Mesendoderm (in vitro differentiated cells): Measurements from ENCODE around the gene XYLB.

Source experiments
- DNase-seq: peaks from one replicate; pipeline ENCODE4 v3.0.0; 2013
- H2AK5ac ChIP-seq: 2 replicates; pipeline ENCODE4 v1.6.1; 2013; ENCODE audit warnings: low read length, inconsistent platforms
- H2BK120ac ChIP-seq: 2 replicates; pipeline ENCODE4 v1.6.1; 2013; ENCODE audit warnings: low read depth, mild to moderate bottlenecking, low read length, moderate library complexity, mixed read lengths
- H2BK15ac ChIP-seq: replicated peaks from 2 replicates; pipeline ENCODE4 v1.6.1; 2013; ENCODE audit warnings: low read depth, mild to moderate bottlenecking, moderate library complexity
- H2BK5ac ChIP-seq: 2 replicates; pipeline ENCODE4 v1.6.1; 2013; ENCODE audit warnings: low read length, inconsistent platforms
- H3K18ac ChIP-seq: 2 replicates; pipeline ENCODE4 v1.6.1; 2013; ENCODE audit warnings: mild to moderate bottlenecking, low read length, mixed read lengths
- H3K23ac ChIP-seq: one replicate; pipeline ENCODE4 v1.6.1; 2013; ENCODE audit warnings: low read length
- H3K27ac ChIP-seq: 2 replicates; pipeline ENCODE4 v1.5.1; 2013; ENCODE audit warnings: low read depth, mild to moderate bottlenecking, inconsistent platforms, low read length, moderate library complexity
- H3K27me3 ChIP-seq: 2 replicates; pipeline ENCODE4 v1.6.1; 2013; ENCODE audit warnings: low read length, control low read depth, mild to moderate bottlenecking, inconsistent platforms; ENCODE audit not compliant: insufficient read depth, poor library complexity
- H3K36me3 ChIP-seq: 2 replicates; pipeline ENCODE4 v1.6.1; 2013; ENCODE audit warnings: low read length, inconsistent platforms; ENCODE audit not compliant: control insufficient read depth, insufficient read depth
- H3K4ac ChIP-seq: one replicate; pipeline ENCODE4 v1.6.1; 2013; ENCODE audit warnings: low read depth, mild to moderate bottlenecking, low read length, moderate library complexity
- H3K4me1 ChIP-seq: 2 replicates; pipeline ENCODE4 v1.6.1; 2013; ENCODE audit warnings: low read depth, low read length, inconsistent platforms; ENCODE audit not compliant: control insufficient read depth
- H3K4me2 ChIP-seq: 2 replicates; pipeline ENCODE4 v1.6.1; 2013; ENCODE audit warnings: low read length
- H3K4me3 ChIP-seq: 2 replicates; pipeline ENCODE4 v1.5.1; 2013; ENCODE audit warnings: mild to moderate bottlenecking, low read length
- H3K56ac ChIP-seq: one replicate; pipeline ENCODE4 v1.6.1; 2013; ENCODE audit warnings: low read length
- H3K79me1 ChIP-seq: 2 replicates; pipeline ENCODE4 v1.6.1; 2013; ENCODE audit warnings: low read length, inconsistent platforms
- H3K79me2 ChIP-seq: 2 replicates; pipeline ENCODE4 v1.6.1; 2013; ENCODE audit warnings: mild to moderate bottlenecking, low read length; ENCODE audit not compliant: control insufficient read depth, insufficient read depth
- H3K9ac ChIP-seq: 2 replicates; pipeline ENCODE4 v1.6.1; 2013; ENCODE audit warnings: low read length, inconsistent platforms
- H4K5ac ChIP-seq: one replicate; pipeline ENCODE4 v1.6.1; 2013; ENCODE audit warnings: low read length
- H4K8ac ChIP-seq: one replicate; pipeline ENCODE4 v1.6.1; 2013; ENCODE audit warnings: low read depth, mild to moderate bottlenecking, control low read depth, low read length, moderate library complexity
- WGBS: extraction: QIAGEN DNeasy Blood & Tissue Kit; methylation state at CpG from one replicate; pipeline ENCODE4 v1.1.7; 2013; ENCODE audit warnings: low lambda C conversion rate, missing lambda C conversion rate; ENCODE audit not compliant: insufficient coverage; ENCODE audit errors: extremely low coverage; 5-methylcytosine and 5-hydroxymethylcytosine counted together

The XYLB gene

DNA sequence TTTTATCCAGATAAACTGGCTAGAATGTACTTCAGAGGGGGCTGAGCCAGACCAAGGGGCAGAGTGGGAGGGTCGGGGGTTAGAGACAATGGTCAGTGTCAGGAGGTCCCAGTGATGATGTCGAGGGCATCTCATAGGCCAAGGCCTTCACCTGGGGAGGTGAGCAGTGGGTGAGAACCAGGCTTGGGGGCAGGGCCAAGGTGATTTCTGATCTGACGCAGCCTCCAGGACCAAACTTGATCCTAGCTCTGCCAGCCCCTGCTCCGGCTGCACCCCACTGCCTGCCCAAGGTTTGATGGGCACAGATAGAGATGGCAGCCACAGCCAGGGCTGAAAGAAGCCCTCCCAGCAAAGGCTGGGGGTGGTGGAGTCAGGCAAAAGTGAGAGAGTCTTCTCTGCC is 14.9 kb downstream of the XYLB start:
- Histone ChIP-seq H3K4me3 (no peak overlapping the region), H3K23ac (no peak overlapping the region), H3K4me2 (no peak overlapping the region), H3K79me2 (no peaks in the 10 kb centered on the region), H3K36me3 (no peaks in the 10 kb centered on the region), H3K9ac (no peak overlapping the region), H3K4ac (no peak overlapping the region), H4K8ac (no peak overlapping the region), H3K56ac (no peak overlapping the region), H2BK5ac (no peak overlapping the region), H3K79me1 (no peaks in the 10 kb centered on the region), H3K27me3 (no peaks in the 10 kb centered on the region), H2AK5ac (no peak overlapping the region), H3K27ac (no peak overlapping the region), H3K4me1 (no peaks in the 10 kb centered on the region), H3K18ac (no peak overlapping the region), H4K5ac (no peak overlapping the region), H2BK120ac (no peak overlapping the region), H2BK15ac (no peak overlapping the region)
- no peak for DNase-seq
- no CpG with 5 or more reads among the region's 4 CpGs for WGBS

DNA sequence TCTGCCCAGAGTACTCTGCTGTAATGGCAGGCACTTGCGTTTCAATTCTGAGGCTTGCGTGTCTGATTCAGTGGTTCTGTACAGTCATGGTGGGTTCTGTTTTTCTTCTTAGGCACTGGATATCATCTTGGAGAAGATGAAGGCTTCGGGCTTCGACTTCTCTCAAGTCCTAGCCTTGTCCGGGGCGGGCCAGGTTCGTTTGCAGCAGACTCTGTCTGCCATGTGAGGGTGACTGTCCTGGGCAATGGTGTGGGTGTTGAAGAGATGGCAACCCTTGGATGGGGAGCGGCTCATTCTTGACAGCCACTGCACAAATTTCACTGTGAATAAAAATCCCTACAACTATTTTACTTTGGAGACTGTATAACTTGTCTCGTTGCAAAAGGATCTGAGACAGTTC is 16.2 kb downstream of the XYLB start:
- H3K79me1 ChIP-seq = no peaks in the 10 kb centered on the region
- H3K27me3 ChIP-seq = no peaks in the 10 kb centered on the region
- no peak overlapping the region for H3K4ac ChIP-seq
- no peak overlapping the region for H4K8ac ChIP-seq
- no peaks in the 10 kb centered on the region for H3K79me2 ChIP-seq
- WGBS = no CpG with 5 or more reads among the region's 9 CpGs
- H3K9ac ChIP-seq = no peak overlapping the region
- H3K27ac ChIP-seq = no peak overlapping the region
- H2AK5ac ChIP-seq = no peak overlapping the region
- H4K5ac ChIP-seq = no peak overlapping the region
- DNase-seq = no peak
- H3K36me3 ChIP-seq = no peaks in the 10 kb centered on the region
- no peak overlapping the region for H3K4me3 ChIP-seq
- H3K4me1 ChIP-seq = no peaks in the 10 kb centered on the region
- H3K4me2 ChIP-seq = no peak overlapping the region
- H2BK15ac ChIP-seq = no peak overlapping the region
- H3K56ac ChIP-seq = no peak overlapping the region
- no peak overlapping the region for H3K18ac ChIP-seq
- H3K23ac ChIP-seq = no peak overlapping the region
- no peak overlapping the region for H2BK5ac ChIP-seq
- no peak overlapping the region for H2BK120ac ChIP-seq

DNA sequence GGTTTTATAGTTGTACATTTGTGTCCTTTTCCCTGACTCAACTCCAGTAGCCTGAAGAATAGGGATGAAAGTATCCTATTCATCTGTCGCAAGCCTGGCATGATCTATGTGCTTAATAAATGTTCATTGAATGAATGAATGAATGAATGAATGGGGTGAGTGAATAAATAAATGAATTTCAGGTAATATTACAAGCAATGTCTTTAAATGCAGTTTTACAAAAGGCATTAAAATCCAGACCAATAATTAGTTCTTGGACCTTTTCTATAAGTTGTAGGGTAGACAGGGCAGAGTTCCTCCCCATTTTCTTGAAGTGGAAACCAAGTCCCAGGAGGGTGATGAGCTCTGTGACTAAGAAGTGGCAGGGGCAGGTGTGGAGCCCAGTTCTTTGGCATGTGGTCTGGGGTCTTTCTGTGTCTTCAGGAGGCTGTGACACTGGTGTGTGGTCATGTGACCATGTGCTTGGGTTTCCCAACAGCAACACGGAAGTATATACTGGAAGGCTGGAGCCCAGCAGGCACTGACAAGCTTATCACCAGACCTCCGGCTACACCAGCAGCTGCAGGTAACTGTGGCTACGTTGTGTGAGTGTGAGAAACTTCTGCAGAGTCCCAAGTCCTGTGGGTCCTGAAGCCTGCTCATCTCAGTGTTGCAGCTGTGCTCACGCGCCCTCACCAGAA is 18.3 kb downstream of the XYLB start:
- Histone ChIP-seq H3K56ac (no peak overlapping the region), H2BK5ac (no peak overlapping the region), H2BK120ac (no peak overlapping the region), H3K27ac (no peak overlapping the region), H3K4me2 (no peak overlapping the region), H3K18ac (no peak overlapping the region), H3K79me2 (no peaks in the 10 kb centered on the region), H3K4me1 (no peaks in the 10 kb centered on the region), H4K8ac (no peak overlapping the region), H3K4me3 (no peak overlapping the region), H4K5ac (no peak overlapping the region), H3K79me1 (no peaks in the 10 kb centered on the region), H2AK5ac (no peak overlapping the region), H3K23ac (no peak overlapping the region), H2BK15ac (no peak overlapping the region), H3K36me3 (no peaks in the 10 kb centered on the region), H3K4ac (no peak overlapping the region), H3K27me3 (no peaks in the 10 kb centered on the region), H3K9ac (no peak overlapping the region)
- DNase-seq = no peak
- WGBS = no CpG with 5 or more reads among the region's 6 CpGs

DNA sequence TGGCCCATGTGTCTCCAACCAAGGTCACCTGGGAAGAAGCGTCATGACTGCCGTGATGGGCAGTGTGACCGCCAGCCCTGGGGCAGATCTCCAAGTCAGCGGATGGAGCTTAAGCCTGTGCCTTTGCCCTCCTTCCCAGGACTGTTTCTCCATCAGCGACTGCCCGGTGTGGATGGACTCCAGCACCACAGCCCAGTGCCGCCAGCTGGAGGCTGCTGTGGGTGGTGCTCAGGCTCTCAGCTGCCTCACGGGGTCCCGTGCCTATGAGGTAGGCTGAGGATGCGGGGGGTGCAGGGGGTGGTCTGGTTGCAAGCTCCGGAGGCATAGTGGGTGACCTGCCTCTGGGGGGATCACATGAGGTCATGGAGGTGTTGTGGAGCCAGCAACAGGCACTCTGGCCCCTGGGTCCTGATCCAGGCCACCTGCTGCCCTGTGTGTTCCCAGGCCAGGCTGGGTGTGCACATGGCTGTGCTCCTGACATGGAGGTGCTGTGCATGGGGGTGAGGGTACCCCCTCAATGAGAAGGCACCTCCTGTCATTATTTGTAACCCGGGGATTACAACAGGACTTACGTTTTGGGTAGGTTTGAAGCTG is 19.0 kb downstream of the XYLB start:
- H2BK120ac ChIP-seq = no peak overlapping the region
- H4K8ac ChIP-seq = no peak overlapping the region
- no peaks in the 10 kb centered on the region for H3K79me1 ChIP-seq
- no peak overlapping the region for H4K5ac ChIP-seq
- H2AK5ac ChIP-seq = no peak overlapping the region
- H3K27me3 ChIP-seq = no peaks in the 10 kb centered on the region
- no peak overlapping the region for H2BK5ac ChIP-seq
- no CpG with 5 or more reads among the region's 13 CpGs for WGBS
- H3K18ac ChIP-seq = no peak overlapping the region
- no peaks in the 10 kb centered on the region for H3K36me3 ChIP-seq
- H3K4ac ChIP-seq = no peak overlapping the region
- no peak overlapping the region for H3K27ac ChIP-seq
- H3K56ac ChIP-seq = no peak overlapping the region
- no peak overlapping the region for H2BK15ac ChIP-seq
- no peak overlapping the region for H3K4me3 ChIP-seq
- no peak overlapping the region for H3K9ac ChIP-seq
- H3K23ac ChIP-seq = no peak overlapping the region
- DNase-seq = no peak
- no peaks in the 10 kb centered on the region for H3K4me1 ChIP-seq
- H3K4me2 ChIP-seq = no peak overlapping the region
- no peaks in the 10 kb centered on the region for H3K79me2 ChIP-seq

DNA sequence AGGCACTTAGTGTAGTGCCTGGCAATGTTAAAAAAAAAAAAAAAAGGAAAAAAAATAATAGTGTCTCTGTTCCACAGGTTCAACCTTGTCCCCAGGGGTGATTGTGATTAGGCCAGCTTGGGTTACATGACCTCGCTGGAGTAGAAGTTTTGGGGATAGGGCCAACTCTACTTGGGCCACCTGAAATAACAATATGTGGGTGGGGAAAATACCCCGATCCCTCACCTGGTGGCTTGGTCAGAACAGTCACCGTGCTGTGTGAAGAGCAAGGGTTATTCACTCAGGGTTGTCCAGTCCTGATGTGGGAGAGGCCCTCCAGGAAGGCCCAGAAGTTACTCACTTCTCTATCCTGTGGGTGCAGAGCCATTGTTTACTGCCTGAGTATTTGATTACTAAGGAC is 19.5 kb downstream of the XYLB start:
- Histone ChIP-seq H3K27me3 (no peaks in the 10 kb centered on the region), H3K4me2 (no peak overlapping the region), H3K56ac (no peak overlapping the region), H2AK5ac (no peak overlapping the region), H3K4ac (no peak overlapping the region), H3K23ac (no peak overlapping the region), H3K27ac (no peak overlapping the region), H4K8ac (no peak overlapping the region), H3K9ac (no peak overlapping the region), H3K79me2 (no peaks in the 10 kb centered on the region), H3K36me3 (no peaks in the 10 kb centered on the region), H3K79me1 (no peaks in the 10 kb centered on the region), H3K4me3 (no peak overlapping the region), H2BK5ac (no peak overlapping the region), H3K4me1 (no peaks in the 10 kb centered on the region), H4K5ac (no peak overlapping the region), H2BK120ac (no peak overlapping the region), H3K18ac (no peak overlapping the region), H2BK15ac (no peak overlapping the region)
- no CpG with 5 or more reads among the region's 3 CpGs for WGBS
- DNase-seq = no peak

DNA sequence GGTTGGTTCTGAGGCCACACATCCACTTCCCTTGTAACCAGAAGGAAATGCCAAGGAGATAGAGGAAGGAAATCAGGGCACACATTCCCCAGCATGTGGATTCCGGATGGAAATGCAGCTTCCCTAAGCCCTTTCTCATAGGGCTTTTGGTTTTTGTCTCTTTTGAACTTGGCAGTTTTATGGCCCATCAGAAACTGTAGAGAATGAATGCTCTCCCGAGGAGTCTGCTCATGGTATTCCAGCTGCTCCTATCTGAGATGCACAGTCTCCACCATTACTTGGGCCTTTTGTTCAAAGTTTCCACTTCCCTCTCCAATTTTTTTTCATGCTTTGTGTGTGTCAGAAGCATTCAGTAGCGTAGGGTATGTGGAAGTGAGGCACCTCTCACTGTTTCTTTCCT is 21.2 kb downstream of the XYLB start:
- WGBS = no CpG with 5 or more reads among the region's 3 CpGs
- H3K18ac ChIP-seq = no peak overlapping the region
- no peak for DNase-seq

More for the DNA sequence above, 21.2 kb downstream of the XYLB start:
- H4K8ac ChIP-seq = no peak overlapping the region
- H3K4me3 ChIP-seq = no peak overlapping the region
- no peak overlapping the region for H3K56ac ChIP-seq
- no peaks in the 10 kb centered on the region for H3K27me3 ChIP-seq
- no peak overlapping the region for H3K9ac ChIP-seq
- H3K4ac ChIP-seq = no peak overlapping the region
- H3K23ac ChIP-seq = no peak overlapping the region
- H2BK5ac ChIP-seq = no peak overlapping the region
- no peak overlapping the region for H2BK120ac ChIP-seq
- no peak overlapping the region for H3K4me2 ChIP-seq
- H2BK15ac ChIP-seq = no peak overlapping the region
- H3K79me1 ChIP-seq = no peaks in the 10 kb centered on the region
- H2AK5ac ChIP-seq = no peak overlapping the region
- H3K79me2 ChIP-seq = no peaks in the 10 kb centered on the region
- H4K5ac ChIP-seq = no peak overlapping the region
- no peaks in the 10 kb centered on the region for H3K4me1 ChIP-seq
- H3K36me3 ChIP-seq = no peaks in the 10 kb centered on the region
- no peak overlapping the region for H3K27ac ChIP-seq
